ENCODE data around the gene KCND2. TPM values are rescaled to one million over a fixed set of nuclear protein-coding genes. Genes with fewer than 3 reads are reported as not detected.

KCND2 gene
- total and polyA plus RNA-seq, 7 donors = 0.04 to 2.7 (median 0.15) TPM

DNA sequence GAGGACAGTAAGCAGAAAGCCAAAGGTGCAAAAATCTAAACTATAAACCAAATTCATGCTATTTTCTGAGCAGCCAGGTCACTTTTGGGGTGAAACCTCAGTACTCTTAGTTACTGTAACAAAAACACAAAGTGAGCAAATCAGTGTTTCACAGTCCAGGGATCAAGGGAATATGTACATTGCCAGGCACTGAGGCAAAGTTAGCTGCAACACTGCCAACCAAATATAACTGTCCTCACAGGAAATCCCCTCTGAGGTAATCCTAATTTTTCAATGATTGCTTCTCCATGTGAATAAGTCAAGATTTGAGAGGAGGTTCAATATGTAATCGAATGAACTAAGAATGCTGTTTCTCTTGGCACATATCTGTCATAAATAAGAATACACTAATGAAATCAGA, 355.3 kb downstream of the KCND2 start:
- Histone ChIP-seq H3K36me3 (ENCODE audit: insufficient read depth in 1 of 2, low read depth in 1 of 2) (no peaks in the 10 kb centered on the region), H3K4me1 (no peaks in the 10 kb centered on the region), H3K9me3 (no peaks in the 10 kb centered on the region), H3K27me3 (ENCODE audit: insufficient read depth in 3 of 3, low read length in 2 of 3) (no peaks in the 10 kb centered on the region), H3K27ac (no peak overlapping the region), H3K4me3 (no peak overlapping the region)
- TF ChIP-seq CTCF (IDR thresholded peaks at IDR 0.05) = no peak
- no peak for ATAC-seq
- DNase-seq = no peak
- intact Hi-C loops (cut with DNase I) = no loop called here
- 50 to 58% (median 53%) methylated on average over 1 of the region's 1 CpG for WGBS, 3 donors

DNA sequence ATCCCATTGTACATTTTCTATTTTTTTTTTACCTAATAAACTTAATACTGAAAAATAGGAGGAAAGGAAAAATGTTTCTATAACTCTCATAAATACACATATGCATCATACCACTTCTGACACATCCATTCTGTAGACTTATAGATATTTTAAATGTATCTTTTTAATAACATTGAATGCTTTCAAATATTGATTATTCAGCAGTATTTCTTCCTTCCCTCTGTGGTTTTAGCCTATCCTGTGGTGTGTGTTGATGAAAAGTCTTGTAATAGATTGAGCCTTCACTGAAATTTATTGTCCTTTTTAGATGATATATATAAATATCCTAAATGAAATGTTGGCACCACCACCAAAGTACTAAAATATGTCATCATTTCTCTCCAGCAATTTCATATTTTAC, 366.9 kb downstream of the KCND2 start:
- ATAC-seq (no peak), DNase-seq (no peak)
- Histone ChIP-seq H3K27ac (no peak overlapping the region), H3K4me1 (no peaks in the 10 kb centered on the region), H3K27me3 (ENCODE audit: insufficient read depth in 3 of 3, low read length in 2 of 3) (no peaks in the 10 kb centered on the region), H3K36me3 (ENCODE audit: insufficient read depth in 1 of 2, low read depth in 1 of 2) (no peaks in the 10 kb centered on the region), H3K9me3 (no peaks in the 10 kb centered on the region), H3K4me3 (no peak overlapping the region)
- no peak for TF ChIP-seq CTCF (IDR thresholded peaks at IDR 0.05)
- intact Hi-C loops (cut with DNase I) = no loop called here

DNA sequence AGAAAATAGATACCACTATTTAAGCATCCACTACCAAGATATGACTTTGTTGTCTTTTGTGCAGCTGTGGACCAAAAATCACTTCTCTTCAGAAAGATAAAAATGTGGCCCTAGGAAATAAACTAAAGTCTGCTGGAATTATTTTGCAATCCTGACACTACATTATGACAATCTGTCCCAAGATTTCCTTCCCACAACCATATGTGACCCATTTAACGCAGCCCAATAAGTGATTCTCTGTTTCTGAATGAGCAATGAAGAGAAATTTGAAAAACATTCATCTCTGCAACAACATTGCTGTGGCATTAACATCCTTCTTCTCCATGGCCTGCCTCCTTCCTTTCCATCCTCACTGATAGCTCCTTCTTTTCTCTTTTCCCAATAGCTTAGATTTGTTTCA, 373.0 kb downstream of the KCND2 start:
- Histone ChIP-seq H3K4me1 (no peaks in the 10 kb centered on the region), H3K36me3 (ENCODE audit: insufficient read depth in 1 of 2, low read depth in 1 of 2) (no peaks in the 10 kb centered on the region), H3K27ac (no peak overlapping the region), H3K9me3 (no peaks in the 10 kb centered on the region), H3K4me3 (no peak overlapping the region), H3K27me3 (ENCODE audit: insufficient read depth in 3 of 3, low read length in 2 of 3) (no peaks in the 10 kb centered on the region)
- 80 to 83% (median 81%) methylated on average over 1 of the region's 1 CpG for WGBS, 3 donors
- no peak for TF ChIP-seq CTCF (IDR thresholded peaks at IDR 0.05)
- no peak for DNase-seq
- intact Hi-C loops (cut with DNase I) = no loop called here
- no peak for ATAC-seq

- no peak for ATAC-seq
- no peaks in the 10 kb centered on the region for H3K27me3 ChIP-seq (ENCODE audit: insufficient read depth in 3 of 3, low read length in 2 of 3)
- no peaks in the 10 kb centered on the region for H3K36me3 ChIP-seq (ENCODE audit: insufficient read depth in 1 of 2, low read depth in 1 of 2)
- DNase-seq = no peak
- H3K27ac ChIP-seq = no peak overlapping the region
- intact Hi-C loops (cut with DNase I) = no loop called here
- H3K4me1 ChIP-seq = no peaks in the 10 kb centered on the region
- TF ChIP-seq CTCF (IDR thresholded peaks at IDR 0.05) = no peak
- H3K9me3 ChIP-seq = no peaks in the 10 kb centered on the region
- H3K4me3 ChIP-seq = no peak overlapping the region
Observed at GRCh38 chr7:120654241-120654640, 381.3 kb downstream of the KCND2 start.

DNA sequence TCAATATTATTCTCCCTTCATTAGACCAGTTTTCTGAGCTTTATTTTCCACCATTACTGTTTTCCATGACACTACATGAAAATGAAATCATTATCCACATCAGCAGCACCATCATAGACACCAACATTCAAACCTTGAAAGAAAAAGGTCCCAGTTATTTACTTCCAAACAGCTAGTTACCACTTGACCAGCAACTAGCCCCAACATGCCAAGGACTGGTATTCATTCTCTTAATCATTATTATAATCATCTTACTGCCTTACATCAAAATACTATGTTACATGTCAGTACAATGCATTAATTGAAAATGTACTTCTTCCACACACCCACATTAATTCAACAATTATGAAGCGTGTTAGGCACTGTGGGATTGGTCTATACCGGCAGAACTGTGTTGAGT, 385.5 kb downstream of the KCND2 start:
- intact Hi-C loops (cut with DNase I) = no loop called here
- Histone ChIP-seq H3K9me3 (no peaks in the 10 kb centered on the region), H3K4me1 (no peaks in the 10 kb centered on the region), H3K27me3 (ENCODE audit: insufficient read depth in 3 of 3, low read length in 2 of 3) (no peaks in the 10 kb centered on the region), H3K27ac (no peak overlapping the region), H3K36me3 (ENCODE audit: insufficient read depth in 1 of 2, low read depth in 1 of 2) (no peaks in the 10 kb centered on the region), H3K4me3 (no peak overlapping the region)
- no peak for TF ChIP-seq CTCF (IDR thresholded peaks at IDR 0.05)
- DNase-seq (no peak), ATAC-seq (no peak)
- 92 to 95% (median 93%) methylated on average over 2 of the region's 2 CpGs for WGBS, 3 donors
